Measurements from ENCODE around the gene VPS4A.
"Not testable (repeated sequence)": the region's sequence is repeated elsewhere in the genome, so short reads cannot be mapped to it uniquely, and the experiment has no call there.

Gene VPS4A

GRCh38 chr16:69310653-69311532 is at the start of gene VPS4A:
VPS4A (plus strand) TSS chr16:69311350; CDS start chr16:69311512, 162 bp downstream.
- peak; percentile 96 for DNase-seq (ENCODE audit: low spot score)
- no peaks in the 10 kb centered on the region for H3K9me3 Mint-ChIP-seq
- H3K4me1 Mint-ChIP-seq (ENCODE audit: low read depth), result peaks cover 18% of the 10 kb centered on the region
- peak within 1 kb of the TSS; percentile 97 for H3K27ac Mint-ChIP-seq
- H3K4me3 Mint-ChIP-seq, result peak within 1 kb of the TSS; percentile 100
- H3K36me3 Mint-ChIP-seq (ENCODE audit: low read depth), result peaks cover 27% of the 10 kb centered on the region
- no peaks in the 10 kb centered on the region for H3K27me3 Mint-ChIP-seq (ENCODE audit: low read depth)

- Mint-ChIP-seq H3K4me1 (ENCODE audit: low read depth) (peaks cover 5% of the 10 kb centered on the region), H3K9me3 (no peaks in the 10 kb centered on the region), H3K27me3 (ENCODE audit: low read depth) (no peaks in the 10 kb centered on the region), H3K27ac (no peak overlapping the region), H3K36me3 (ENCODE audit: low read depth) (peaks cover 19% of the 10 kb centered on the region), H3K4me3 (no peak overlapping the region)
- no peak for DNase-seq (ENCODE audit: low spot score)
Measured at GRCh38 chr16:69266334-69267063, 44.7 kb upstream of the VPS4A start.

DNA sequence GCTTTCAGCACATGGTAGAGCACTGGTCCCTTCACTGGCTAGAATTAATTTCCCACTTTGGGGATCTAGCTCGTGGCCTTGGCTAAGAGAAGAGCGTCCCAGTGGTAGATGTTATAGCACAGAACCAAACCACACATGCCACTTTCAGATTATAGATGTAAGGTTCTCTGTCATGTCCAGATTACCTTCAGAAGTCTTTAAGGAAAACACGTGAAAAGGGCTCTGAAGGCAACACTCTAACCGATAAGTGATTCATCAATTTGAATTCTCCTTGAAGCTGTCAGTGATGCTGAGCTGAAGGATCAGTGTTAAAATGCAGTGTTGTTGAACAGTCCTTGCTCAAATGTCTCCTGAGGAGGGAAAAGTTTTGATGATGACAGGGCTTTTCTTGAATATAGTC is 43.5 kb upstream of the VPS4A start:
- no peaks in the 10 kb centered on the region for H3K27me3 Mint-ChIP-seq (ENCODE audit: low read depth)
- no peaks in the 10 kb centered on the region for H3K9me3 Mint-ChIP-seq
- H3K27ac Mint-ChIP-seq, result no peak overlapping the region
- no peak overlapping the region for H3K4me3 Mint-ChIP-seq
- H3K36me3 Mint-ChIP-seq (ENCODE audit: low read depth), result peaks cover 20% of the 10 kb centered on the region
- no peak for DNase-seq (ENCODE audit: low spot score)
- peaks cover 5% of the 10 kb centered on the region for H3K4me1 Mint-ChIP-seq (ENCODE audit: low read depth)

DNA sequence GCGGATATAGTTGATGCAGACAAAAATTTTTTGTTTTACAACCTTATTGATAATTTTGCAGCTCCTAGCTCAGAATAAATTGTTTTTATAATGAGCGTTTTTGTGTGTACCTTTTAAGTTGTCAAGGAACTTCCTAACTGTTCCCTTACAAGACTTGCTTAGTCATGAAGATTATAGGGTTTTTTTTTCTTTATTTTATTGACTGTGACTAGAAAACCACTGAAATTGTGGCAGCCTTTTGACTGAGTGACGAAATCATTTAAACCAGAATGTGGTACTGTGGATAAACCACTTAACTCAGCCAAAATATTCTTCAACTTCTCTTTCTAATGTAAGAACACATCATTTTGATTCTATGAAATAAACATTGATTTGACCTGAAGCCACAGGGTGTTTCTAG is 40.8 kb upstream of the VPS4A start:
- Mint-ChIP-seq H3K36me3 (ENCODE audit: low read depth) (peaks cover 15% of the 10 kb centered on the region), H3K9me3 (no peaks in the 10 kb centered on the region), H3K4me1 (ENCODE audit: low read depth) (peaks cover 5% of the 10 kb centered on the region), H3K4me3 (no peak overlapping the region), H3K27me3 (ENCODE audit: low read depth) (no peaks in the 10 kb centered on the region), H3K27ac (no peak overlapping the region)
- DNase-seq (ENCODE audit: low spot score), result no peak

DNA sequence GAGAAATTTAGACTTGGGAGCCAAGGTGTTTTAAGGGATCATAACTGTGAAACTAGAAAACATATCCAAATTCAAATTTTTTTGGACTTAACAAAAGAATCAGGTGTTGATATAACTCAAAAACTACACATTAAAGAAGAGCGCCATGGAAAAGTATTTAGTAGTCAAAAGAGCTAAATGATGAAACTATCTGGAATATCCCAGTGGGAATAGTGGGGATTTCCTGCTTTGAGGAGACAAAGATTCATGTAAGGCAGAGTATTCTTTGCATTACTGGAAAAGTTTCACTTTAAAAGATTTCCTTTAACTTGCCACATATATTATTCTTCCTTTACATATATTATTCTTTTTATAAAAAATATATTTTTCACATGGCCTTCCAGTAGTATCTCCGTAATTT is 40.3 kb upstream of the VPS4A start:
- no peak for DNase-seq (ENCODE audit: low spot score)
- Mint-ChIP-seq H3K27ac (no peak overlapping the region), H3K9me3 (no peaks in the 10 kb centered on the region), H3K4me1 (ENCODE audit: low read depth) (peaks cover 5% of the 10 kb centered on the region), H3K27me3 (ENCODE audit: low read depth) (no peaks in the 10 kb centered on the region), H3K4me3 (no peak overlapping the region), H3K36me3 (ENCODE audit: low read depth) (peaks cover 15% of the 10 kb centered on the region)

DNA sequence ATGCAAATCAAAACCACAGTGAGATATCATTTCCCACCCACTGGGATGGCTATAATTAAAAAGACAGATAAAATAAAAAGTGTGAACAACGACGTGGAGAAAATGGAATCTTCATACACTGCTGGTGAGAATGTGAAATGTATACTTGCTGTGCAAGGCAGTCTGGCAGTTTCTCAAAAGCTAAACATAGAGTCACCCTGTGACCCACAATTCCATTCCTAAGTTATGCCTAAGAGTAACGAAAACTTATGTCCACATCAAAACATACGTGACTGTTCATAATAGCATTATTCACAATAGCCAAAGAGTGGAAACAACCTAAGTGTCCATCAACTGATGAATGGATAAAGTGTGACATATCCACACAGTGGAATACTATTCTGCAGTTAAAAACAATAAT is 38.1 kb upstream of the VPS4A start:
- no peaks in the 10 kb centered on the region for H3K9me3 Mint-ChIP-seq
- no peaks in the 10 kb centered on the region for H3K27me3 Mint-ChIP-seq (ENCODE audit: low read depth)
- no peak for DNase-seq (ENCODE audit: low spot score)
- no peak overlapping the region for H3K4me3 Mint-ChIP-seq
- H3K36me3 Mint-ChIP-seq (ENCODE audit: low read depth), result peaks cover 12% of the 10 kb centered on the region
- peaks cover 5% of the 10 kb centered on the region for H3K4me1 Mint-ChIP-seq (ENCODE audit: low read depth)
- H3K27ac Mint-ChIP-seq, result no peak overlapping the region

DNA sequence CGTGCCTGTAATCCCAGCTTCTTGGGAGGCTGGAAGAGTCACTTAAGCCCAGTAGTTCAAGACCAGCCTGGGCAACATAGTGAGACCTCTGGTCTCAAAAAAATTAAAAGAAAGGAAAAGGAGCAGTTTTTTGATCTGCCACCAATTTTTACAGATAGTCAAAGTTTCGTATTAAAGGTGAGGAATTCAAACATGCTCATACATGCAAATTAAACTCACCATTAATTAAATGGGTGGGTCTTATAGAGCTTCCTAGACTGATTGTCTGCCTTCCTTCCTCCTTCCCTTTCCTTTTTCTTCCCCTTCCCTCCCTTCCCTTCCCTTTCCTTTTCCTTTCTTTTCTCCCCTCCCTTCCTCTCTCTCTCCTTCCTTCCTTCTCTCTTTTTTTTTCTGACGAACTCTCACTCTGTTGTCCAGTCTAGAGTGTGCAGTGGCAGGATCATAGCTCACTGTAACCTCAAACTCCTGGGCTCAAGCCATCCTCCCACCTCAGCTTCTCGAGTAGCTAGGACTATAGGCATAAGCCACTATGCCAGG is 36.4 kb upstream of the VPS4A start:
- H3K27ac Mint-ChIP-seq, result no peak overlapping the region
- H3K27me3 Mint-ChIP-seq (ENCODE audit: low read depth), result no peaks in the 10 kb centered on the region
- peaks cover 5% of the 10 kb centered on the region for H3K4me1 Mint-ChIP-seq (ENCODE audit: low read depth)
- no peaks in the 10 kb centered on the region for H3K9me3 Mint-ChIP-seq
- peaks cover 12% of the 10 kb centered on the region for H3K36me3 Mint-ChIP-seq (ENCODE audit: low read depth)
- no peak overlapping the region for H3K4me3 Mint-ChIP-seq
- DNase-seq (ENCODE audit: low spot score), result no peak

DNA sequence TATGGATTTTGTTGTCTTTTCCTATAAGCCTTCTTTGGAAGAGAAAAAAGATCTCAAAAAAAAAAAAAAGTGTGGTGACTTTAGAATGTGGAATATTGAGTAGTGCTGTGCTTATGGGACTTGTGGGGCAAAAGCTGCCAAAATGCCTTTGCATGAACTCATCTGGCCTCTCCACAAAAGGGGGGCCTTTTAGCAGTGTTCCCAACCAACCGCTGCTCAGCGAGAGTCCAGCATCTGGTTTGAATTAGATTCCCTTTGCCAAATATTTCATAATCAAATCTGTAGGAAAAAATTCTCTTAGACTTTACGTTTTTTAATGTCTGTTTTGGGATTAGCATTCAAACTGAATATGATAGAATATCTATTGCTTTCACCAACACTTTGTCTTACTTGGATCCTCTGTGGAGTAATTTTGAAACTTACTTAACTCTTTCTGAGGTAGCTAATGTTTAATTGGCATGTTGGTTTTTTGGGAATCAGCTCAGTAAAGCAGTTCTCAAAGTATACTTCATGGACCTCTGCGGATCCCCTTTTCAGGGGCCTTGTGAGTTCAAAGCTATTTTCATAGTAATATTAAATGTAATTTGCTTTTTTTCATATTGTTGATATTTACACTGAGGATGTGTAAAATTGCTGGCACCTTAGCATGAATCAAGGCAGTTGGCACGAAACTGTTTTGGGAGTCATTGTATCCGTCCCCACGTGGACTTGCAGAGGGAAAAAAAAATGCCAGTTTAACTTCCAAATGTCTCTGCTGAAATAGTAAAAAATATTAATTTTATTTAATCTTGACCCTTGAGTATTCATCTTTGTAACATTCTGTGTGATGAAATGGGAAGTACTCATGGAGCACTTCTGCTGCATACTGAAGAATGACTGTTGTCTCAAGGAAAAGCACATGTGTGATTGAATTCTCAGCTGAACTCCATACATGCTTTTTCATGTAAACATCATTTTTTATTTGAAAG is 34.7 kb upstream of the VPS4A start:
- Mint-ChIP-seq H3K36me3 (ENCODE audit: low read depth) (peaks cover 3% of the 10 kb centered on the region), H3K9me3 (no peaks in the 10 kb centered on the region), H3K4me3 (no peak overlapping the region), H3K27me3 (ENCODE audit: low read depth) (no peaks in the 10 kb centered on the region), H3K4me1 (ENCODE audit: low read depth) (no peaks in the 10 kb centered on the region), H3K27ac (no peak overlapping the region)
- DNase-seq (ENCODE audit: low spot score), result no peak

GRCh38 chr16:69277413-69277812 is 33.7 kb upstream of the VPS4A start:
- H3K27me3 Mint-ChIP-seq (ENCODE audit: low read depth), result no peaks in the 10 kb centered on the region
- DNase-seq (ENCODE audit: low spot score), result no peak
- no peaks in the 10 kb centered on the region for H3K9me3 Mint-ChIP-seq
- no peak overlapping the region for H3K27ac Mint-ChIP-seq
- H3K36me3 Mint-ChIP-seq (ENCODE audit: low read depth), result no peaks in the 10 kb centered on the region
- no peaks in the 10 kb centered on the region for H3K4me1 Mint-ChIP-seq (ENCODE audit: low read depth)
- H3K4me3 Mint-ChIP-seq, result no peak overlapping the region

GRCh38 chr16:69283851-69284250 is 27.3 kb upstream of the VPS4A start:
- H3K36me3 Mint-ChIP-seq (ENCODE audit: low read depth), result no peaks in the 10 kb centered on the region
- H3K4me1 Mint-ChIP-seq (ENCODE audit: low read depth), result no peaks in the 10 kb centered on the region
- H3K27me3 Mint-ChIP-seq (ENCODE audit: low read depth), result no peaks in the 10 kb centered on the region
- no peak overlapping the region for H3K4me3 Mint-ChIP-seq
- no peaks in the 10 kb centered on the region for H3K9me3 Mint-ChIP-seq
- no peak for DNase-seq (ENCODE audit: low spot score)
- no peak overlapping the region for H3K27ac Mint-ChIP-seq

GRCh38 chr16:69285240-69285639 is 25.9 kb upstream of the VPS4A start:
- DNase-seq (ENCODE audit: low spot score), result no peak
- Mint-ChIP-seq H3K36me3 (ENCODE audit: low read depth) (no peaks in the 10 kb centered on the region), H3K27me3 (ENCODE audit: low read depth) (no peaks in the 10 kb centered on the region), H3K9me3 (no peaks in the 10 kb centered on the region), H3K4me3 (no peak overlapping the region), H3K27ac (no peak overlapping the region), H3K4me1 (ENCODE audit: low read depth) (no peaks in the 10 kb centered on the region)

DNA sequence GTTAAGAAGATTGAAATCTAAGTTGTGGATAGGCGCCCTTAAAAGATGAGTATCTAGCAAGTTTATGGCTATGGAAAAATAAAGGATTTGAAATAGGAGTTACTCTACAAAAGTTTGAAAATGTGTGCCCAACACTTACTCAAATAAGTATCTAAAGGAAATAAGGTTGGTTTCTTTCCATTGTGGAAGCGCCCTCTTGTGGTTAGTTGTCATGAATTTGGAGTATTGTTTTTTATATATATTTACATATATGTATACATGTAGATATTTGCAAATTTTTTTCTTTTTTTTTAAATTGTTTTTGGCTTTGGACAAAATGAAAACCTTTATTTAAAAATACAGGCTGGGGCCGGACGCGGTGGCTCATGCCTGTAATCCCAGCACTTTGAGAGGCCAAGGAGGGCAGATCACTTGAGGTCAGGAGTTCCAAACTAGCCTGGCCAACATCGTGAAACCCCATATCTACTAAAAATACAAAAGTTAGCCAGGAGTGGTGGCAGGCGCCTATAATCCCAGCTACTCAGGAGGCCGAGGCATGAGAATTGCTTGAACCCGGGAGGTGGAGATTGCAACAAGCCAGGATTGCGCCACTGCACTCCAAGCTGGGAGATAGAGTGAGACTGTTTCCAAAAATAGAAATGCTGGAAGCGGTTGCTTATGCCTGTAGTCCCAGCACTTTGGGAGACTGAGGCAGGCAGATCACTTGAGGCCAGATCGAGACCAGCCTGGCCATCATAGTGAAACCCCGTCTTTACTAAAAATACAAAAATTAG is 24.0 kb upstream of the VPS4A start:
- Mint-ChIP-seq H3K4me3 (no peak overlapping the region), H3K27ac (no peak overlapping the region), H3K36me3 (ENCODE audit: low read depth) (no peaks in the 10 kb centered on the region), H3K4me1 (ENCODE audit: low read depth) (no peaks in the 10 kb centered on the region), H3K9me3 (no peaks in the 10 kb centered on the region), H3K27me3 (ENCODE audit: low read depth) (no peaks in the 10 kb centered on the region)
- peak; percentile 11 for DNase-seq (ENCODE audit: low spot score)

GRCh38 chr16:69291657-69292056 is 19.5 kb upstream of the VPS4A start:
- not testable (repeated sequence) for DNase-seq (ENCODE audit: low spot score); H3K27ac Mint-ChIP-seq; H3K9me3 Mint-ChIP-seq; H3K27me3 Mint-ChIP-seq (ENCODE audit: low read depth); H3K4me3 Mint-ChIP-seq; H3K4me1 Mint-ChIP-seq (ENCODE audit: low read depth); H3K36me3 Mint-ChIP-seq (ENCODE audit: low read depth)
